CD4-positive, alpha-beta T cell treated with Interferon gamma for 1 hour (primary cell): ENCODE results near the gene SCYL2.

Source experiments
- DNase-seq: peaks from one replicate; pipeline ENCODE4 v3.0.0-alpha.2; 2020

Gene SCYL2

GRCh38 chr12:100382338-100382737 lies 115.4 kb downstream of the SCYL2 start:
- DNase-seq, result no peak

- DNase-seq, result no peak
Observed at GRCh38 chr12:100383586-100384558, 116.9 kb downstream of the SCYL2 start.

GRCh38 chr12:100384559-100384935 lies 117.6 kb downstream of the SCYL2 start:
- no peak for DNase-seq

GRCh38 chr12:100388382-100388781 lies 121.4 kb downstream of the SCYL2 start:
- no peak for DNase-seq
